Hematopoietic multipotent progenitor cell treated with erythropoietin and hydrocortisone succinate and interleukin-3 and kit ligand, for 8 days (in vitro differentiated cells): ENCODE measurements around the gene P2RY6.

Experiments used
- DNase-seq: peaks from one replicate; pipeline ENCODE4 v3.0.0-alpha.2; 2015

P2RY6 gene

GRCh38 chr11:73320763-73321603 lies 48.8 kb downstream of the P2RY6 start:
- no peak for DNase-seq

GRCh38 chr11:73321604-73322381 lies 49.7 kb downstream of the P2RY6 start:
- no peak for DNase-seq

GRCh38 chr11:73322382-73323306 lies 50.5 kb downstream of the P2RY6 start:
- no peak for DNase-seq

- DNase-seq, result no peak
Observed at GRCh38 chr11:73323464-73323863, 51.3 kb downstream of the P2RY6 start.

GRCh38 chr11:73324116-73324515 lies 52.0 kb downstream of the P2RY6 start:
- no peak for DNase-seq

- DNase-seq, result no peak
Observed at GRCh38 chr11:73324665-73325035, 52.5 kb downstream of the P2RY6 start.

- no peak for DNase-seq
Observed at GRCh38 chr11:73325036-73325981, 53.2 kb downstream of the P2RY6 start.

GRCh38 chr11:73326929-73327811 lies 55.0 kb downstream of the P2RY6 start:
- no peak for DNase-seq

- DNase-seq, result no peak
Observed at GRCh38 chr11:73327812-73328364, 55.8 kb downstream of the P2RY6 start.

- DNase-seq, result no peak
Observed at GRCh38 chr11:73330569-73331093, 58.5 kb downstream of the P2RY6 start.

- DNase-seq, result no peak
Observed at GRCh38 chr11:73331138-73331916, 59.2 kb downstream of the P2RY6 start.

- DNase-seq, result no peak
Observed at GRCh38 chr11:73333173-73333572, 61.0 kb downstream of the P2RY6 start.

- DNase-seq, result no peak
Observed at GRCh38 chr11:73333640-73334383, 61.7 kb downstream of the P2RY6 start.

- peak; percentile 14 for DNase-seq
Observed at GRCh38 chr11:73334384-73335203, 62.5 kb downstream of the P2RY6 start.

- DNase-seq, result peak; percentile 79
Observed at GRCh38 chr11:73335204-73335923, 63.2 kb downstream of the P2RY6 start.

GRCh38 chr11:73337846-73338245 lies 65.7 kb downstream of the P2RY6 start:
- DNase-seq, result no peak

- DNase-seq, result no peak
Observed at GRCh38 chr11:73338279-73338678, 66.1 kb downstream of the P2RY6 start.
